Islet precursor cell (in vitro differentiated cells): ENCODE data around the gene TUBA4B.

ENCODE experiments used
- DNase-seq: peaks from one replicate; pipeline ENCODE4 v3.0.0-alpha.2; 2018

TUBA4B gene

GRCh38 chr2:219218732-219219701 is 34.0 kb upstream of the TUBA4B start, which contains the start of gene ABCB6:
ABCB6 (minus strand) TSS chr2:219218958; CDS start chr2:219218673, 285 bp downstream.
- peak; percentile 96 for DNase-seq

- DNase-seq = no peak
Observed at GRCh38 chr2:219219784-219220532, 33.1 kb upstream of the TUBA4B start.

- no peak for DNase-seq
Observed at GRCh38 chr2:219220652-219221402, 32.2 kb upstream of the TUBA4B start.

DNA sequence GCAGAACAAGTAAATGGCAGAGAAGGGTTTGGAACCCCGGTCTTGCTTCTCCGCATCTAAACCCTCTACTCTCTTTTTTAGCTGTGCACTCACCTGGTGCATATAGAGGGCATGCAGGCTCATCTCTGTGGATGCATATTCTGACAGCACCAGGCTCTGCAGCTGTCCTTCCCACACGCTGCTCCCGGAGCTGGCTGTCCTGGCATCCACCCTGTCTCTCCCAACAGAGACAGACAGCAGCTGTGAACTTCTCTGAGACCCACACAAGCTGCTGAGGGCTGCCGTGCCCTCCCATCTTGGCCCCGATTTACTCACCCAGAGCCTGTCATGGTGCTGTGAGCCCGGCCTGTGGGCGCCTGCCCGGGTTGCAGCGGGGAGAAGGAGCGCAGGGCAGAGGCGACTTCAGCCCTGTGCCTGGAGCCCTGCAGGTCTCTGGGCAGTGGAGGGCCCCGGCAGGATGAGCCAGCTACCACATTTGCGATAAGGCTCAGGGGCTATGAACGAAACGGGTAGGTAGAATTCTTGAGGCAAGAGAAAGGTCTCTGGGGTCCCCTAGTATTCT is 31.0 kb upstream of the TUBA4B start:
- no peak for DNase-seq

DNA sequence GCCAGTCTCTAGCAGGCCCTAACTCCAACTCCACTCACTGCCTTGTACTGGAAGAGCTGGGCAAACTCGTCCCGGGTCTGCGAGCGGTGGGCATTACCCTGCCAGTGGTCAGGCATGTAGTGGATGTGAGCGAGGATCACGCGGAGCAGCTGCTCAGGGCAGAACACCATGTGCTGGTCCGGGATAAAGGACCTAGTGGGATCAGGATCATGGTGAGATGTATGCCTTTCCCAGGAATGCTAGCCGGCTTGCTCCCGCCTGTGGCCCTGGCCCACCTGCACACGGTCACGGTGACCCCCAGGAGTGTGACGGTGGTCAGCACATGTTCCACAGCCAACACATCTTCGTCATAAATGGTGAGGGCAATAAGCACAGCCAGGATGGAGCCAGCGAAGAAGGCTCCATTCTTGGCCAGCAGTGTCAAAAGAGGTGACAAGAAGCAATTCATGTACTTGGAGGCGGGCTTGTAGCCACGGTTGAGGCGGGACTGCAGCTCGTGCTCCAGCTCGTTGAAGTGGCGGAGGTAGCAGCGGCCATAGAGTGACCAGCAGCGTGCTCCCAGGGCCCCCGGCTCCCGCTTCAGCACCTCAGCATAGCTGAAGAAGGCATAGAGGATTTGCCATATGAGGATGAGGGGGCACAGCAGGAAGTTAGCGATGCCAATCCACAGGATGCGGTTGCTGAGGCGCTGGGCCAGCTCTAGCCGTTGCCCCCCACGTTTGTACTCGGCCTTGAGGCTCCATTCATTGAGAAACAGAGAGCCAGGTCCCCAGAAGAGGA is 29.0 kb upstream of the TUBA4B start:
- no peak for DNase-seq

DNA sequence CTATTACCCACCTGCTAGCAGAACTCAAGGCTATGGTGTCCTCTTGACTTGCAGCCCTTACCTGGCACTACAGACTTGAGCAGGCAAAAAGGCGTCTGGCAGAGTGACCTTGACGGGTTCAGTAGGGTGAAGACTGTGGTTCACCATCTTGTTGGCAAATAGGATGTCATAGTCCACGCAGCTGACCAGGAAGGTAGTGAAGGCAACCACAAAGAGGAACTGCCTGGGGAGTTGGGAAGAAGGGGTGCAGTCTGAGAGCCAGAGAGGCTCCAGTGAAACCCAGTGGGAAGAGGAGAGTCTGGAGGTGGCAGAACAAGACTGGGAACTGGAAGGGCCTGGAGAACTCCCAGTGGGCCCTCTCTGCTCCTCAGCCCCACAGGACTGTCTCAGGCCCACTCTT is 27.7 kb upstream of the TUBA4B start:
- no peak for DNase-seq

DNA sequence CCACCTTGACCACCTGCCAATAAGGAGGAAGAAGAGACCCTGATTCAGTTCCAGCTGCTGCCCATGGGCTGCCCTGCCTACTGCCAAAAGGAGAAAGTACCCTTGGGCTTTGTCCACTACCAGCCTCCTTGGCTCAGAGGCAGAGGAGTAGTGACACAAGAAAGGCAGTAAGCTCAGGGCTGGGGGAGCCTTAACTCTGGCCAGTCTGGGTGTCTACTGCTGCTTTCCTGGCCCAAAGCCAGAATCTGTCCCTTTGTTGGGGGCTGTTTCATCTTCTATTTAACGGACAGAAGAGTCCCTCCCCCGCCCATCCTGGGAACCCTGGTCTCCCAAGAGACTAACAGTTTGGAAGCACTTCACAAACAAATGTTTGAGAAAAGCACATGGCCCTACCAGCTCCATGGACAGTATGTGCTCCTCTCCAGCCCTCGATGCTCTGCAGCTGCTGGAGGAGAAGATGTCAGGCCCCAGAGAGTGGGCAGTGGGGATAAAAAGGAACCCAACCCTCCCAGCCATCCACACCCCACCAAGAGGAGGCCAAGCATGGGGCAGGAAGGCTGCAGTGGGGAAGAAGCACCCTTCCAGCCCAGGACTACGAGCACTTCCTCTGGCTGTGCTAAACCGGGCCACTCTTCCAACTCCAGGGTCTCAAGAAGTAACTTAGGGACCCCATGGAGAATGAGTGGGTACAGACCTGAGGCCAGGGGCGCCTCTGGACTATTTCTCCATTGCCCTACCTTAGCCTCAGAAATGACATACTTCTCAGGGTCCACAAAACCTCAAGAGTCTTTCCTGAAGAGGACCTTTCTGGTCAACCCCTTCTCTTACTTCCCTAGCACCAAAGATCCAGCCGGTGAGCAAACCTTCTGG is 24.8 kb upstream of the TUBA4B start:
- no peak for DNase-seq

DNA sequence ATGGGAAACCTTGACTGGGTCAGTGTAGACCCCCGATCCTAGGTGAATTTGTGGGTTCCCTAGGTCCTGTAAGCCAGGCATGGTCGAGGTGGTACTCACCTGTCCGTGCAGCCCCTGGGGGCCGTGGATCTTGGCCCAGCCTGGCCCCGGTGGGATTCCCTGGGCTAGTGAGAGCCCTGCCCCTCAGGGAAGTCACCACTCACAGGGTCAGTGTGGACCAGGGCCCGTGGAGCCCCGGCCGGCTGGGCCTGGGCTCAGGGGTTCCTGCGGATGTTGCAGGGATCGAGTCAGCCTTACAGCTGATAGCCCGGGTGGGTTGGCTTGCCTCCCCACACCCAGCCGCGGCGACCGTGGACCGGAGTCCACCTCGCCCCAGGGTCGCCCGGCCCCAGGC is 24.1 kb upstream of the TUBA4B start:
- DNase-seq = no peak

GRCh38 chr2:219229305-219230058 is 23.6 kb upstream of the TUBA4B start, which contains the start of the genes ANKZF1 and ATG9A:
ANKZF1 (plus strand) TSS chr2:219229806; CDS start chr2:219230258, 452 bp downstream.
ATG9A (minus strand) TSS chr2:219229636; CDS start chr2:219228024, 1,612 bp downstream.
- DNase-seq = peak; percentile 100

GRCh38 chr2:219230059-219230540 is 22.9 kb upstream of the TUBA4B start:
- peak; percentile 85 for DNase-seq

DNA sequence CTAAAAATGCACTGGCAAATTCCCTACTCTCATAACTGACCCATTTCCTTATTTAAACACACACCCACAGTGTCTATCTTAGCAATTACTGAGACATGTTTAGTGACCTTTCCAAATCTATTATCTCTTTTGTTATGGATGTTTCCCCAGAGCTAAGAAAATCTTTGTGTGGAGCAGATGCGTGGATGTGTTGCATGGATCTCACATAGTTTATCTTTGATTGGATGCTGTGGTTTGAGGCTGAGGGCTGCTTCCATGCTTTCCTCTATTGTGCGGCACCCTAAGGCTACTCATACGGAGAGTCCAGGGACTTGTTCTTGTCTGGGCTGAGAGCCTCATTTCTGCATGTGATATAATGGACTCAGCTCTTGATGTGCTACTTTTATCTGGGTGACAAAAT is 18.7 kb upstream of the TUBA4B start:
- no peak for DNase-seq

DNA sequence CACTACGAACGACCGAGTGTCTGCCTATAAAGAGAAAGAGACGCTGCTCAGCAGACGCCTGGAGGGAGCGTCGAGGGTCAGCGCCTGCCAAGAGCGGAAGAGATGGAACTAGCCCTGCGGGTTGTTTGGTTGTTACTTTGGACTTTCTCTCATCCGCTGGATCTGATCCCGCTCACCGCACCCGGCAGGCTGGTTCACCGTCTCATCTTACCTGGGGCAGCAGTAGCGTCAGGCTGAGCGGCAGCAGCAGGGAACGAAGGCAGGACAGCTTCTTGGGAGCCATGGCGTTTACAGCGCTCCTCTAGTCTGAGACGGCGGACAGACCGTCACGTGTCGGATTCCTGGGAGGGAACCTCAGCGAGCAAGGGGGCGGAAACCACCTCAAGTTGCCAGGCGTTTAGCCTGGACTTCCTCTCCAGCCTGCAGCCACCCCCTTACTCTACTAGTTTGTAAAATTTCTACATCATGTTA is 9.7 kb upstream of the TUBA4B start:
- DNase-seq = no peak

DNA sequence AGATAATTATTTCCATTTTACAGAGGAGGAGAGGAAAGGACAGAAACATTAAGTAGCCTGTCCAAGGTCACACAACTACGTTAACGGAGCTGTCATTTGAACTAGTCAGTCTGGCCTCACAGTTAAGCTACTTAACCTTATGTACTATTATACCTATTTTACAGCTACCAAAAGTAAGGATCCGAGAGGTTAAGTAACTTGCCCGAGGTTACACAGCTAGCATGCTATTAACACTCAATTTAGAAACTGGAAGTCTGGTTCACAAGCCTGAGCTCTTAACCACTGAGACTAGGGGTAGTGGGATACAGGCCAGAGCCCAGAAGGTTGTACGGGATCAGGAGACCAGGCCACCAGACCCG is 8.3 kb upstream of the TUBA4B start:
- DNase-seq = no peak

- DNase-seq = peak; percentile 97
Observed at GRCh38 chr2:219245148-219245898, 7.7 kb upstream of the TUBA4B start, which contains the start of the genes GLB1L and STK16. GLB1L (minus strand) TSS chr2:219245444; CDS start chr2:219243573, 1,871 bp downstream. STK16 (plus strand) TSS chr2:219245479; CDS start chr2:219246000, 521 bp downstream.

- no peak for DNase-seq
Observed at GRCh38 chr2:219245899-219246230, 7.2 kb upstream of the TUBA4B start.

GRCh38 chr2:219246559-219246958 is 6.5 kb upstream of the TUBA4B start:
- DNase-seq = no peak

GRCh38 chr2:219247678-219248642 is 5.1 kb upstream of the TUBA4B start:
- no peak for DNase-seq

DNA sequence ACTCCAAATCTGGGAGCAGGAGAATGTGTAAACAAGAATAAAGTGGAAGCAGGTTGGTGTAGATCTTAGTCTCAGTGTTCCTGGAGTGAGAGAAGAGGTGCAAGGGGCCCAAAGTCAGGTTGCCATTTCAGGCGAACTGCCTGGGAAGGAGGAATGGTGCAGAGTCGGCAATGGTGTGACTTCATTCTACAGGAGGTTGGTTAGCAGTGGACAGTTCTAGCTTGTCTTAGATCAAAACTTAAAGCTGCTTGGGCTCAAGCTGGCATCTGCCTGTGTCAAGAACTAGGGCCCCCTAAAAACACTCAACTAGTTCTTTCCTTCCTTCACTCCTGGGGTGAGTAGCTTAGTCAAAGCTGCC is 4.2 kb upstream of the TUBA4B start:
- no peak for DNase-seq
